Activated CD4-positive, CD25-positive, alpha-beta regulatory T cell (primary cell): Measurements from ENCODE around the gene MRPL36.
"Not testable (repeated sequence)": the region's sequence is repeated elsewhere in the genome, so short reads cannot be mapped to it uniquely, and the experiment has no call there.

Experiments
- DNase-seq, 4 experiments: peaks; one replicate each; lab custom pipeline; 2025; lab: John Stamatoyannopoulos, UW

MRPL36 gene

DNA sequence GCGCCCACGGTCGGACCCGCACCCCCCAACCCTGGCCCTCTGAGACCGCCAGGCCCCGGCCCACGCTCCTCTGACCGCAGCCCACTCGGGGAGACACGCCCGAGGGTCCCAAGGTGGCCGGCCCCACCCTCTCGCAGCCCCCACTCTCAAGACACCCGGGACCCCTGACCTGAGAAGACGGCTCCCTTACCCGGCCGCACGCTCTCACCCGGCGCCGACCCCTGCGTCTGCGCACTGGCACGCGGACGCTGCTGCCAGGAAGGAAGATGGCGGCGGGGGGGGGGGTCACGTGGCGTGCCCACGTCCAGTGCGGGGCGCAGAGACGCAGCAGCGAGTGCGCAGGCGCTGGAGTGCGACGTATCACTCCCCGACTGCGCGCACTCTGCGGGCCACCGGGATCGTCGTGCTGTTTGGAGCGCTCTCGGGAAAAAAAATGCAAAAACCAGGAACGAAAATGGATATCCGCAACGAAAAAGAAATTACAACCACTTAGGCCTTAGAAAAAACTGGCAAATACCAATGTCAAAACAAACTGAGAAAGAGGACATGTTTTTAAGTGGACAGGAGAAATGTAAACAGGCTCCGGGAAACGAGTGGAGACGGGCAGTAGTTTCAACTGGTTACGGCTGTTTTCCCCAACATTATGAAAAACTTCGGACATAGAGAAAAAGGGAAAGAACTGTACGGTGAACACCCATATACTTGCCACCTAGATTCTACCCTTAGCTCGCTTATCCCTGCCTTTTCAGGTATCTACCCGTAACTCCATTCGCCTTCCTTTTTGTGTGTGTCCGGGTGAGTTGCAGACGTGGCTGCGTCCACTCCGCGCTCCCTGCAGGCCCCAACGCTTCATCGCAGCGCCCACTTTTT lies at the start of gene MRPL36:
TSS of gene MRPL36 (minus strand) at position 236 of the 870 bp plus-strand sequence. CDS start 902 bp downstream, outside the sequence.
- peak; percentile 88 to 93 (median 90) for DNase-seq

DNA sequence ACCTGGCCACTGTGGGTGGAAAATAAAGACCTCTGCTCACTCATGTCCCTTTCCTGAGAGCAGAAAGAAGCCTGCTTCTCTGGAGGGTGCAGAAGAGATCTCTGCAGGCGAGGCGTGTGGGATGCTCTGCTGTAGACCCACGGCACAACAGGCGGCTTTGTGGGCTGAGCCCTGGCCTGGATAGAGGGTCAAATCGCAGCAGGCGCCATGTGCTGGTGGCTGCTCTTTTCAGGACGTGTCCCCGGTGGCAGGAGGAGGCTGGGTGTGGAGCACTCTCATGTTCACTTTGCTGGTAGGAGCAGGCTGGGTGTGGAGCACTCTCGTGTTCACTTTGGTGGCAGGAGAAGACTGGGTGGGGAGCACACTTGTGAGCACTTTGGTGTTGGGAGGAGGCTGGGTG lies 48.0 kb upstream of the MRPL36 start:
- no peak for DNase-seq

DNA sequence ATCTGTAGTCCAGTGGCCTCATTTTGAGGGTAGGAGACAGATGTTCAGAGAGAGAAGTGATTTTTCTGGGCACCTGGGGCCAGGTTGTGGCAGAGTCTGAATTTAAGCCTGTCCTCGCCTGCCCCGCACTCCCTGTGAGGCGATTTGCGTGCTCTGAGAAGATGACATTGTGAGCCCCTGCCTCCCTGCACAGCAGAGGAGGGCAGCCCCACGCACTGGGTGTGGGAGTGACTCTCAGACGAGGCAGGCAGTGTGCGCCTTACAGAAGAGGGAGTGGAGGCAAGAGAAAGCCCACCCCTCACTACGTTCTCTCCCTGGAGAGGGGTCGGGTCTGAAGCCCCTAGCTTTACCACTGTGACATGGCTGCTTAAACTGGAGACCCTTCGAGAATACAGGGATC lies 47.4 kb upstream of the MRPL36 start:
- no peak for DNase-seq

DNA sequence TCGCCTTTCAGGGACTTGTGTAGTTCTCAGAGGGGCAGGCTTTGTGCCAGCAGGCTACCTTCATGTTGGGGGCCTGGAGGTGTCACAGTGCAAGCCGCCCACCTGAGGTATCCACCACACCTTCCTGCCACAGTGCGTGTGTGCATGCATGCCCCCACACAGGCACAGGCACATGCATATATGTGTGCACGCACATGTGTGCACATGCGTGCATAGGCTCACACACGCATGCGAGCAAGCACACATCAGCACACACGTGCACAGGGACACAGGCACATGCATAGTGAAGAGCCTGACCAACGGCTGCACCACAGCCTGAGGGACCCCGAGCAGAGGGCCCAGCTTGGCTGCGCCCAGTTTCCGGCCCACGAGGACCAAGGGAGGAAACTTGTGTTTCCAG lies 46.9 kb upstream of the MRPL36 start:
- no peak for DNase-seq

DNA sequence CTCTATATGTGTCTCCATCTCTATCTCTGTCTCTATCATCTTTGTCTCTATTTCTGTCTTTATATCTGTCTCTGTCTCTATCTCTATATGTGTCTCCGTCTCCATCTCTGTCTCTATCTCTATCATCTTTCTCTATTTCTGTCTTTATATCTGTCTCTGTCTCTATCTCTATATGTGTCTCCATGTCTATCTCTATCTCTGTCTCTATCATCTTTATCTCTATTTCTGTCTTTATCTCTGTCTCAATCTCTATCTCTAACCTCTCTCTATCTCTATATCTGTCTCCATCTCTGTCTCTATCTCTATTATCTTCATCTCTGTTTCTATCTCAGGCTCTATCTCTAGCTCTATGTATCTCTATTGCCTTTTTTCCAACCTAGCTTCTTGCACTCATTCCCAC lies 46.1 kb upstream of the MRPL36 start:
- no peak for DNase-seq

DNA sequence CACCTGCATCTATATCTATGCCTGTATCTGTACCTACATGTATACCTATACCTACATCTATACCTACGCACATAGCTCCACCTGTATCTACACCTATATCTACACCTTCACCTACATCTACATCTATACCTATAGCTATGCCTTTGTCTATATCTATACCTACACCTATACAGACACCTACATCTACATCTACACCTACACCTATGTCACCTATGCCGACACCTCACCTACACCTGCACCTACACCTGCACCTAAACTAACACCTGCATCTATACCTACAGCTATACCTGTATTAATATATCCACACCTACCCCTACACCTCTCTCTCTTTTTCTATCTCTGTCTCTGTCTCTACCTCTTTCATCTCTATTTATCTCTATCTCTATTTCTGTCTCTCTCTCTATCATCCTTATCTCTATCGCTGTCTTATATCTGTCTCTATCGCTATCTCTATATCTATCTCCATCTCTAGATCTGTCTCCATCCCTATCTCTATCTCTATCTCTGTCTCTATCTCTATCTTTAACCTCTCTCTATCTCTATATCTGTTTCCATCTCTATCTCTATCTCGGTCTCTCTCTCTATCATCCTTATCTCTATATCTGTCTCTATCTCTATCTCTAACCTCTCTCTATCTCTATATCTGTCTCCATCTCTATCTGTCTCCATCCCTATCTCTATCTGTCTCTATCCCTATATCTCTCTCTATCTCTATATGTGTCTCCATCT lies 45.2 kb upstream of the MRPL36 start:
- DNase-seq: no peak

DNA sequence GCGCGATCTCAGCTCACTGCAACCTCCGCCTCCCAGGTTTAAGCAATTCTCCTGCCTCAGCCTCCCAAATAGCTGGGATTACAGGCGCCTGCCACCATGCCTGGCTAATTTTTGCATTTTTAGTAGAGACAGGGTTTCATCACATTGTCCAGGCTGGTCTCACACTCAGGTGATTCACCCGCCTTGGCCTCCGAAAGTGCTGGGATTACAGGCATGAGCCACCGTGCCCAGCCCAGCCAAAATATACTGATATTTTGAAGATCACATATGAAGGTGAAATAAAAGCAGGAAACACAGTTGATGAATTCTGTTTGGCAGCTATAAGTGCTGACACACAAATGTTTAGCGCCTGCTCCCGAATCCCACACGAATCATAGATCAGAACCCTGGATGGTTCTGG lies 44.1 kb upstream of the MRPL36 start:
- DNase-seq: not testable (repeated sequence)

DNA sequence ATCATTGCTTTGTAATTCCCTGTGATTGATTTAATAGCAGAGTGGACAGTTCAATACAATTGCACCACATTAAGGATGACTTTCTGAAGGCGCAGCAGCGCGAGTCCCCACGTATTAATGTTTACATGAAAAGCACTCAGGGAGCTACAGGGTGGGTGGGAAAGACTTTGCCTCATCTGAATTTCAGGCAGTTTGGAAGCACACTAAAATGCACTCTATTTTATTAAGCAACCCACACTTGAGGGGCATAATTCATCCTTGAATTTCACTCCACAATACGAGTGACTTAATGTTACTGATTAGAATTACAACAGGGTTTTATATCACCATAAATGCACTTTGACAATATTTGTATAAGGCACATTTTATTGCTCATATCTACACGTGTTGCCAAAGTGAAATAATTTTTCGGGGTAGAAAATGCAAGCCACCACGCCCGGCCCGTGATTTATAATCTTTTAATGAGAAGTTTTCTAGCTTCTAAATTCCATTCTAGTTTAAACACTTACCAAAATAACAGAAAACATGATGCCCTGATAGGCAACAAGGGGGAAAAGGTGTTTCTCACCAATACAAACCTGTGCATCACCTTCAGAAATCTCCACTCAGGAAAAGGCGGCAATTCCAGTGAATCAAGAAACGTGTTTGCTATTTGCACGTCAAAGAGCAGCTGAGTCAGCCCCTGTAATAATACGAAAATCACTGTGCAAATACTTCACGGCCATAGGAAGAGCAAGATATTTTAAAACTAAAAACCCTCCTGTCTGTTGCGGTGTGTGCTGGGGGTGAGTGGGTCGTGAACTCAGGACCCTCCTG lies 42.6 kb upstream of the MRPL36 start:
- DNase-seq: no peak

DNA sequence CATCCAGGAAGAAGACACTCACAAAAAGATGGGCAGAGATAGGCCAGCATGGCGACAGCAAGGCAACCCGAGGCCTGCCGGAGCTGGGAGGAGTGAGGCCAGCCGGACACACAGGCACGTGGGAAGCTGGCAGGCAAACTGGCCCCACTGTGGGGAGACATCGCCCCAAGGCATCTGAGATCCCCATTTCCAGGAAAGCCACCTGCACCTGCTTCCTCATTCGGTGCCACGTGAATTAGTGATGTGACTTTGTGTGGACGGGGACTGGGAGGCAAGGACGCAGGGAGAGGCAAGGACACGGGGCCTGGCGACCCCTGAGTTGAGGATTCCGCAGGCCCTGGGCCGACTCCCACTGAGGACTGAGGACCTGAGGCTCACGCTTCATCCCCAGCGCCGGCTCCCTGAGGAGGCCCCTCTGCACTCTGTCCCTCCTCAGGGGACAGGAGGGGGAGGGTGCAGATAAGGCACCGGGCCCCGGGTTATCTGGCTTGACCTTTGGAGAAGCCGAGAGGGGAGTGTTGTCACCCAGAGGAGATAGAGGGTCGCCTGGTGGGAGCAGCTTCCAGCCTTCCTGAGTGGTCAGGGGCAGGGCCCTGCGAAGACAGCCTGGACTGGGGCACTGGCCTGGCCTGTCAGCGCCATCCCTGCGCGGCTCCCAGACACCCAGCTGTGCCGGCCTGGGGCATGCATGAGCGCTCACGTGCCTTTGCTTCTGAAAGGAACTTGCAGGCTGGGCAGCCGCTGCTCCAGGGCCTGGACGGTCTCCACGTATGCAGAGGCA lies 41.3 kb upstream of the MRPL36 start:
- DNase-seq: no peak

DNA sequence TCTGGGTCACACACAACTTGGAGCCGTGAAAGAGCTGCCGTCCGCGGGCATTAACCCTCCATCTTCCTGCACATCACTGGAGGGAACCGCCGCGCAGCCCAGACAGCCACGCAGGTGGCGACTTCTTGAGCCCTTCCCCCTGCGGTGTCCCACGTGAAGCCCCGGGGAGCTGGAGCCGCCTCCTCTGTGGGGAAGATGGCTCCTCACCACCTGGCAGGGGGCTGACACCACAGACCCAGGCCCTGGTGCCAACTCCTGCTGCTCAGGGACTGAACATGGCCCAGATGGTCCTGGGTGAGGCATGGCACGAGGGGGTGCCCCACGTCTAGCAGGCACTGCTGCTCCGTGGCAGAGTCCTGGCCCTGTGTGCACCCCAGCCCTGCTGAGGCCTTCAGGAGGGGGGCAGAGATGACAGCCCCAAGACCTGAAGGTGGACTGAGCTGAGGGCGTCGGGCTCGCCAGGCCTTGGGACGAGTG lies 40.5 kb upstream of the MRPL36 start:
- no peak for DNase-seq

DNA sequence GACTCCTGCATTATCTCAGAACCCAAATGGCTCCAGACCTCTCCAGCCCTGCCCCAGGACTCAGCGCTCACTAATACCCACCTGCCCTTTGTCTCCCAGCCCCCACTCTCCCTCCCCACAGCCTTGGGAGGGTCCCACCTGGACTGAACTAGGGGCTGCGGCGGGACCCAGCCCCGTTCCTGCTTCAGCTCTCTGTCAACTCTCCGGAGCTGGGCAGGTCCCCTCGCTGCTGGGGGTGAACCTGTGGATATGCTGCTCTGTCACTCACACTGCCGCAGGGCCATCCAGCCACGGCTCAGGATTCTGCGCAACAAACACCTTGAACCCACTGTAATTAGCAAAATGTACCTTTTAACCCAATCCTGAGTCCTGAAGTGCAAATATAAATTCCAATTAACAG lies 38.4 kb upstream of the MRPL36 start:
- no peak for DNase-seq

DNA sequence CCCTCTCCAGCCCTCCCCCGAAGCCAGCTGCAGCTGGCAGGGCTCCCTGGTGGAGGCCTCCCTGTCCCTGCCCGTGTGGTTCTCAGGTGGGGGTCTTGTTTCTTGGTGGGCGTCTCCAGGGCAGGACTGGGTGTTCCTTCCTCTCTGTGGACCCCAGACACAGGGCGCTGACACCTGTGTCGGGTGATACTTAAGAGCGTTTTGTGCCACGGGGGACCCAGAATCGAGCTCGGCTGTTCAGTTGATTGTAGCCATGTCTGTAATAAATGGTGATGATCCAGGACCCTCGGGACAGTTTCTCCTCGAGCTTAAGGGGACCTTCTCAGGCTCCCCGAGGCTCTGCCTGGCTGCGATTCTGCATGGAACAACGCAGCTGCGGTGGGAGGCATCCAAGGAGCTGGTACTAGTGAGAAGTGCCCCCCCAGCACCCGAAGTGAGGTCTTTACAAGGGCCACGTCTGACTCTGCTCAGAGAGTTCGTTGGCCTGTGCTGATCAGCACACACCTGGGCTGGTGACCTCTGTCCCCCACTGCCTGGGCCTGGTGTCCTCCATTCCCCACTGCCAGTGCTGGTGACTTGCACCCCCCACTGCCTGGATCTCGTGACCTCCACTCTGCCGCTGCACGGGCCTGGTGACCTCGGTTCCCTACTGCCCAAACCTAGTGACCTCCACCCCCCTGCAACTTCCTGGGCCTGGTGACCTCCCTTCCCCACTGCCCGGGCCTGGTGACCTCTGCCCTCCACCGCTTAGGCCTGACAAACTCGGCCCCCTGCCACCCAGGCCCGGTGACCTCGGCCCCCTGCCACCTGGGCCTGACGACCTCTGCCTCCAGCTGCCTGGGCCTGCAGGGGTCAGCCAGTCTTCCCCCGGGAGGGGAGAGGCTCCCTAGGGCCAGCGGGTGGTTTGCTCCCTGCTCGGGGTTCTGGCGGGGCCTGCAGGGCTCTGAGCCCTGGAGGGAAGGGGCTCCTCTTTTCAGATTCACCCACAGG lies 37.5 kb upstream of the MRPL36 start:
- no peak for DNase-seq

DNA sequence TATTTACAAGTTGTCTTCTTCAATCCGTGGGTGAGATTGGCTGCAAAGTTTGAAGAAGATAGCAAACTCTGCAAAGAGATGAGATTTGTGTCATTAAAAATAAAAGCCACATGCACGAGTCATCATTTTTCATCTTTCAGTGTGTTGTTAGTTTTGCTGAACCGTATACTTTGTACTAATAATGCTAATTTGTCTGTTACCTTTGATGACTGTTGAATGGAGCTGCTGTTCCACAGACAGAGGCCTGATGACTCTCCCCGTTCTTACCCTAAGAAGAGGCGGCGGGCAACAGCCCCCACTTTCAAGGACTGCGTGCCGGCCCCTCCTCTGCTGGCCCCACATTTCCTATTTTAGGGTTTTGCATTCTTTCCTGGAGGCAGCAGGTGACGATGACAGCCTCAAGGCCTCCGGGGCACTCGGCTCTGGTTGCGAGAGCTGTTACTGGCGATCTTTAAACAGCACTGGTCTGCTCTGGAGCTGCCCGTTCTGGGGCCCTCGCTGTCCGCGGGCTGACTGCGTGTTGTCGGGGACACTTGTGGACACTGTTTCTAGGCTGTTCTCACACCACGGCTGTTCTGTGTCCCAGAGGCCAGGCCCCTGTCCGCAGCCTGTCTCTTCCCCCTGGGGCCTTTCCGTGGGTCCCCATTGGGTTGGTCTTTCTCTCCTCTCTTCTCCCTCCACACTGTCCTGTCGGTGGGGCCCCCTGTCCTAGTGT lies 36.7 kb upstream of the MRPL36 start:
- no peak for DNase-seq

DNA sequence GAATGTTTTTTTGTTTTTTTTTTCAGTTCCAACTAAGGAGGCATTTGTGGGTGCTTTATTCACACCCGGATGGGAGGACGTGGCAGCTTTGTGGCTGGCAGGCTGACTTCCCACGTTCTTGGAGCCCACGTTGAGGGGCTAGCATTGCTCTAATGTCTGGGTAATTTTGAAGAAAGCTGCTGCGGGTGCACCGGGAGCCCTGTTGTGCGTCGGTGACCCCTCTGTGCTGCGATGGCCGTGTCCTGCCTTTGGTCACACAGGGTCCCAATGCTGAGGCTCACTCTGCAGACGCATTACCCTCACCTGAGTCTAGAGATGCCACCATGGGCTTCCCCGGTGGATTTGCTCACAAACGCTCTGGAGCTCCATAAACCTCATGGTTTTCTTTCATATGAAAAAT lies 35.8 kb upstream of the MRPL36 start:
- no peak for DNase-seq

DNA sequence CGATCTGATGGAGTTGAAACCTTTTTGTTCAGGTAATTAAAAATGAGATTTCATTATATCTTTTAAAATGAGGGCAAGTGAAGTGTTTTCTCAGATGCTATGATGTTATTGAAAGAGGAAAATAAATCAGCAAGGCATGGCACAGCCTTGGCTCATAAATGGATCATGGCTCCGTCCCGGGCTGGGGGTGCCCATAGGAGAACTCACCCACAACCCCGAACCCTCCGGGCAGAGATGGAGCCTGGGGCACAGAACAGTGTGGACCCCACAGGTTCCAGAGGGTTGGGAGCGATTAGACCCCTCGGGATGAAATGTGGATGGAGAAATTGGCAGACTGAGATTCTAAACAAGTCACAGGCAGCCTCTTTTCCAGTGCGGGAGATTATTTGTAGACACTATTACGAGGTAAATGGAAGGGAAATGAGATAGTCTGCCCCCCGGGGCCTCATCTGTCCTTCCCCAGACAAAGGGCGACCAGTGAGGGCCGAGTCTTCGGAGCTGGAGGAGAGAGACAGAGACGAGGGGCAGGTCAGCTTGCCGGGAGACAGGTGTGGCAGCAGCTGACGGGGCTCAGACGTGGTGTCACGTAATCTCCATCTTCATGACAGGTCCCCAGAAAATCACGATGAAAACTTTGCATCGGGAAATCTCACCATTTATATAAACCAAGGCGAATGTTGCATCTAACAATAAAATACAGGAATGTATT lies 35.2 kb upstream of the MRPL36 start:
- no peak for DNase-seq

DNA sequence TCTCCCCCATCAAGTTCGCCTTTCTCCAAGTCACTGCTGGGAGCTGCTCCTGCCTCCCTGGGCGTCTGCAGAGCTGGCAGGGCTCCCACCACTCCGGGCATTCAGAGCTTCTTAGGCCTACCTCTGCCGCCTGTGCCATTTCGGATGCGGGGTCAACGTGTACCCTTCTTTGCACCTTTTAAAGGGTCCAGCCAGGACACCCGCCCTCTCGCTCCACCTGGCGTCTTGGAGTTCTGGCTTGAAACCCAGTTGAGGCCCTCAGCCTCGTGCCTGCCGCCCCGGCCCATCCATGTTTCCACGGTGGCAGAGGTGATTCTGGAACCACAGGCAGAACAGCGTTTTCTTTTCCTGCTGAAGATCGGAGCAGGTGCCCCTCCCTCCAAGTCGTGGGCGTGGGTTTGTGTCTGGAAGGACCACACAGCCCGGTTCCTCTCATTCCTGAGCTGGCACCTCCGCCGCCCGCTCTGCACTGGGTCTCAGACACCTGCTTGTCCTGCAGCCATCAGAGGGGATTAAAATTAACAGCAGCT lies 34.5 kb upstream of the MRPL36 start:
- DNase-seq: no peak

DNA sequence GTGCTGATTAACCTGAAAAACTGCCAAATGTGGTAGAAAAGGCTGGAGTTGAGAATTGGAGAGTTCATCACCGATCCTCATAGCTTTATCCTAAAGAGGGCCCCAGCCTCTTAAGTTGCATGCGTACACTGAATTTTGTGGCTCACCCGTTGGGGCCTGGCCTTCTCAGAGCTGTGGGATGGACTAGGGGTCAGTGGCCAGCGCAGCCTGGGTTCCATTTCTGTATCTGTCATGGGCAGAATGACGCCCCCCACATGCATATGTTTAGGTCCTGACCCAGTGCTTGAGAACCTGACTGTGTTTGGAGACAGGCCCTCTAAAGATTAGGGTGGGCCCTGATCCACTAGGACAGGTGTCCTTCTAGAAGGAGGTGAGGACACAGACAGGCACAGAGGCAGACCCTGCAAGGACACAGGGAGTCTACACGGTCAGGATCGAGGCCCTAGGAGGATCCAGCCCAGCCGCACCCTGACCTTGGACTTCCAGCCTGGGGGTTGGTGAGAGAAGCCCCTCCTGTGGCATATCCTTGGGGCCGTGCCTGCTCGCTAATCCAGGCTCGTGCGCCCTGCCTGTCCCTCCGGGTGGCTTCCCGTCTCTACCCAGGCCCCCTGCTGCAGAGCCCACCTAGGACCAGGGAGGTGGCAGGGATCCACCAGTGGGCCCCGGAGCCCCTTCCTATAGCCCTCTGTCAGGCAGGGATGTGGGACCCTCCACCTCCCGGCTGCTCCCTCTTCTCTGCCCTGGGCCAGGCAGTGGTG lies 33.8 kb upstream of the MRPL36 start:
- no peak for DNase-seq
